ENCODE data around the gene FAAP100.

GRCh38 chr17:81564778-81565177 is 12.6 kb upstream of the FAAP100 start:
- no peak for TF ChIP-seq EZH2 (IDR thresholded peaks at IDR 0.05; ENCODE audit: low read depth)
- no peak for TF ChIP-seq CTCF (conservative IDR thresholded peaks at IDR 0.05)
